A673 (cell line): ENCODE measurements around the gene DCLRE1B. TPM values are rescaled to one million over a fixed set of nuclear protein-coding genes. Genes with fewer than 3 reads are reported as not detected.

Source experiments
- BruUV-seq: library from RNA; stranded (reverse); fragments of 400-500 nt; replicated peaks from 2 replicates; lab custom pipeline; 2021; lab: Mats Ljungman, UMichigan
- CTCF ChIA-PET: fragments of 300-600 bp; sonication (Branson Sonifier 250); formaldehyde crosslinking; loops from one replicate; lab custom pipeline; 2022; ENCODE audit warnings: antibody characterized with exemption; lab: Charles Lee
- POLR2A ChIA-PET: fragments of 300-600 bp; sonication (Branson Sonifier 250); formaldehyde crosslinking; loops from one replicate; lab custom pipeline; 2022; ENCODE audit warnings: antibody characterized with exemption; ENCODE audit not compliant: low non-redundant PET; lab: Charles Lee
- DNase-seq: peaks from one replicate; pipeline ENCODE4 v3.0.0-alpha.2; 2015; ENCODE audit warnings: low spot score
- H3K27ac ChIP-seq: fragments of 200-600 bp; sonication (generic); 2 replicates; pipeline ENCODE4 v1.5.1; 2016; ENCODE audit warnings: mixed run types, low read depth, mild to moderate bottlenecking, mixed read lengths, antibody characterized with exemption, low read length; ENCODE audit not compliant: poor library complexity, severe bottlenecking
- H3K27me3 ChIP-seq: fragments of 200-600 bp; sonication (generic); replicated peaks from 2 replicates; pipeline ENCODE4 v1.6.1; 2017; ENCODE audit warnings: mixed run types, low read depth, mild to moderate bottlenecking, mixed read lengths, antibody characterized with exemption, low read length; ENCODE audit not compliant: insufficient read depth, poor library complexity
- H3K36me3 ChIP-seq: fragments of 200-600 bp; sonication (generic); 2 replicates; pipeline ENCODE4 v1.6.1; 2016; ENCODE audit warnings: mixed run types, mild to moderate bottlenecking, mixed read lengths, antibody characterized with exemption, low read length; ENCODE audit not compliant: insufficient read depth, poor library complexity, severe bottlenecking
- H3K4me1 ChIP-seq: fragments of 200-600 bp; sonication (generic); 2 replicates; pipeline ENCODE4 v1.6.1; 2017; ENCODE audit warnings: mixed run types, mild to moderate bottlenecking, mixed read lengths, antibody characterized with exemption, low read length; ENCODE audit not compliant: insufficient read depth, poor library complexity, severe bottlenecking
- H3K4me3 ChIP-seq: fragments of 200-600 bp; sonication (generic); 2 replicates; pipeline ENCODE4 v1.5.1; 2016; ENCODE audit warnings: low read depth, mixed run types, mild to moderate bottlenecking, mixed read lengths, low read length; ENCODE audit not compliant: poor library complexity, severe bottlenecking
- H3K9me3 ChIP-seq: fragments of 200-600 bp; sonication (generic); 2 replicates; pipeline ENCODE4 v1.6.1; 2016; ENCODE audit warnings: mixed run types, low read depth, mild to moderate bottlenecking, mixed read lengths, antibody characterized with exemption, low read length; ENCODE audit not compliant: poor library complexity, severe bottlenecking
- CTCF ChIP-seq: fragments of 300-800, 200-600 bp; sonication (generic); conservative IDR thresholded peaks from 2 replicates; pipeline ENCODE4 v1.5.1; 2017; ENCODE audit warnings: low read depth, mild to moderate bottlenecking, antibody characterized with exemption, low read length, moderate library complexity, mixed read lengths
- EZH2 ChIP-seq: fragments of 200-600 bp; sonication (generic); IDR thresholded peaks from 2 replicates; pipeline ENCODE4 v1.6.1; 2017; ENCODE audit warnings: borderline replicate concordance, low read depth, mild to moderate bottlenecking, mixed read lengths, antibody characterized with exemption, low read length; ENCODE audit not compliant: poor library complexity, severe bottlenecking
- intact Hi-C: fragments of 100-400 bp; cut with micrococcal nuclease; formaldehyde crosslinking; loops from one replicate; pipeline ENCODE4 v1.10.0; 2022; ENCODE audit not compliant: unreplicated experiment
- total RNA-seq: library from RNA; stranded (reverse); gene quantifications from 2 replicates; pipeline ENCODE4 v1.2.3, GENCODE V29; 2021

Gene DCLRE1B
- total RNA-seq, 1 experiment from 2014 or later = 34.6 TPM

- POLR2A ChIA-PET = interaction anchor here (0.6 kb wide), 1 partner anchor 449 kb away, joined by 12 read pairs; no protein-coding TSS in a partner anchor
- Histone ChIP-seq H3K9me3 (no peaks in the 10 kb centered on the region), H3K27ac (no peak overlapping the region), H3K4me3 (no peak overlapping the region), H3K36me3 (no peaks in the 10 kb centered on the region), H3K4me1 (no peaks in the 10 kb centered on the region), H3K27me3 (no peaks in the 10 kb centered on the region)
- TF ChIP-seq EZH2 (no peak), CTCF (no peak)
- BruUV-seq = no TSS peak
- CTCF ChIA-PET = no interaction called here
- intact Hi-C loops = no loop called here
- DNase-seq = no peak
Observed at GRCh38 chr1:113868387-113869083, 36.6 kb upstream of the DCLRE1B start.

GRCh38 chr1:113870778-113871177, 34.3 kb upstream of the DCLRE1B start:
- no TSS peak for BruUV-seq
- TF ChIP-seq CTCF (no peak), EZH2 (no peak)
- no peak overlapping the region for H3K27ac ChIP-seq
- POLR2A ChIA-PET = no interaction called here
- intact Hi-C loops = no loop called here
- no peak for DNase-seq
- H3K4me1 ChIP-seq = no peaks in the 10 kb centered on the region
- no peak overlapping the region for H3K4me3 ChIP-seq
- no peaks in the 10 kb centered on the region for H3K9me3 ChIP-seq
- CTCF ChIA-PET = no interaction called here
- H3K27me3 ChIP-seq = no peaks in the 10 kb centered on the region
- no peaks in the 10 kb centered on the region for H3K36me3 ChIP-seq

GRCh38 chr1:113871597-113872113, 33.5 kb upstream of the DCLRE1B start, which contains the start of gene PTPN22:
PTPN22 (minus strand) TSS chr1:113871712.
- Histone ChIP-seq H3K9me3 (no peaks in the 10 kb centered on the region), H3K4me3 (no peak within 1 kb of the TSS), H3K36me3 (no peaks in the 10 kb centered on the region), H3K27ac (no peak within 1 kb of the TSS), H3K27me3 (no peaks in the 10 kb centered on the region), H3K4me1 (no peaks in the 10 kb centered on the region)
- no TSS peak for BruUV-seq
- POLR2A ChIA-PET = no interaction called here
- CTCF ChIA-PET = no interaction called here
- TF ChIP-seq EZH2 = no peak
- no peak for TF ChIP-seq CTCF
- intact Hi-C loops = no loop called here
- DNase-seq = no peak
